Medulla oblongata (tissue), 1 donor: ENCODE results near the gene TTC32.

Source experiments
- DNase-seq: peaks from one replicate; pipeline ENCODE4 v3.0.0-alpha.2; 2015; ENCODE audit errors: extremely low spot score

TTC32 gene

DNA sequence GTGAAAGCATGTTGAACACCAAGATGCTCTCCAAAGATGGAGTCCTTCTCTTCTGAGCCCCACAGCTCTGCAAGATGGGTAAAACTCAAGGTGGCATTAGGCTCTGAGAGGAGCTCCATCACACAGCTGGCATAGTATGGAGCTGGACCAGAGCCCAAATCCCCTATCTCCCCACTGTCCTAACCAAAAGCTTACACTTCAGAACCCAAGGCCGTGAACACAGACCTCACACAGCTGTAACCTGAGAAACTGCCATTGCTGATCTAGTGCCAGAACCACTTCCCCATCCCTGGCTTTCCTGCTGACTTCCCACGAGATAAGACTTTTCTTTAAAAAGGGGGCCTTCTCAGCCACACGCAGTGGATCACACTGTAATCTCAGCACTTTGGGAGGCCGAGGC is 25.0 kb downstream of the TTC32 start:
- no peak for DNase-seq

DNA sequence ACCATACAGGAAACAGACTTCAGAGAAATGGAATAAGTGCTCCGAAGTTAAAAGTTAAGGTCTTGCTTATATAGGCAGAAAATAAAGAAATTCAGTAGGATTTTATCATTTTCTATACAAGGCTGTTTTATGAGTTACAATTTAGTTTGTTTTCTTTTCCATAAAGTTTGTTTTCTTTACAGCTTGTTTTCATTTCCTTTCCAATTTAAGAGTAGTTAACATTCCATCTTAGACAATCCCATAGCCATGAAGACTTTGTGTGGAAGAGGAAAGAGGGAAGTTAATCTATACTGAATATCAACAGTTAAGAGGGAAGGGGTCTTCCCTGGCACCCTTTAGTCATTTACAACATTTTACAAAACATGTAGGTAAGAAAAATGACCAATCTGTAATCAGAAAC is 26.5 kb downstream of the TTC32 start:
- no peak for DNase-seq

DNA sequence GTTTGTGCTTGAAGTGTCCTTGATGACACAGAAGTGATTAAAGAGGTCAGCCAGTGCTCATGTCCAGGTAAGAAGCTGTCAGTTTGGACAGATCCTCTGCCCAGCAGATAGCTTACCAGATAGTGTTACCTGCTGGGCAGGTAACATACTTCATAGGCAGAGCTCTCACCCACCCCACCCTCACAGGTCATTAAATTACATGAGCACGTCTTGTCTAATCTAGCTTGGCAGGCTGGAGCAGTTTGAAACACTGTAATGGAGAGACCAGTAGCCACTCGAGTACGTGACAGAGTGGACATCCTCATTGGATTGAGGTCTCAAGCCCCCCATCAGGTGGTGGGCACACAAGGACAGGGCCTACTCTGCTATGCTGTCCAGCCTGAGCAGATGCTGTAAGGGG is 27.1 kb downstream of the TTC32 start:
- no peak for DNase-seq

GRCh38 chr2:19873014-19873413 is 28.8 kb downstream of the TTC32 start:
- DNase-seq: no peak

GRCh38 chr2:19872302-19872701 is 29.5 kb downstream of the TTC32 start:
- DNase-seq: no peak

DNA sequence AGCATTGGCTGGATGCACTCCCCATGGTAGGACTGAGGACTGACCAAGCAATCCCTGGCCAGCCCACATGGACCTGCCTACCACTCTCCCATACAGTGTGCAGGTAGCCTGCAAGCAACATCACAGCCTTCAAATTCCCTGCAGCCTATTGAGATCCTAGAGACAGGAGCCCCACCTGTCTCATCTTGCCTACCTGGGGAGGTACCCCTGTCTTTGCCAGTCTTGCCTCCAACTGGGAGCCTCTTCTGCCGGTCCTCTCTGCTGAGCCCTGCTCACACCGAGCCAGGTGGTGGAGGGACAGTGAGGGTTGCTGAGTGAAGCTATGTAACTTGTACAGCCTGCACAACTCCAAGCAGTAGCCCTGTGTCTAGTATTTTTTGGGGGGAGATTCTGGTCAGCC is 29.9 kb downstream of the TTC32 start:
- DNase-seq: no peak

- DNase-seq: no peak
Measured at GRCh38 chr2:19870792-19871191, 31.0 kb downstream of the TTC32 start.

- no peak for DNase-seq
Measured at GRCh38 chr2:19868701-19869580, 32.8 kb downstream of the TTC32 start.

DNA sequence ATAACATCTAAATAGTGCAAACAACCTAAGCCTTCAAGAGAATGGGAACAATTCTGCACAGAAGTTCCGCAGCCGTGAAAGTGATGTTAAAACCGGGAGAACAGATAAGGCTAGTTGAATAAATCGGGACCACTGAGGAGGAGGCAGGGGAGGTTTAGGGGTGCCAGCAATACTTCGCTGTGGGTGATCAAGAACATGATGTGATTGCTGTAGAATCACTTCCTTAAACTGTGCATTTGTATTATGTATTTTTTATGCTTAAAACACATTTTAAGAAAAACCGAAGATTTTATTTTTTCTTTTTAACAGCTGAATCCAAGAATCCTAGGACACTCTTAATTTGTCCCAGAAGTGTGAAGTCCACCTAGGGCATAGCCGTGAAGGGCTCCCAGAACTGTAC is 33.6 kb downstream of the TTC32 start:
- no peak for DNase-seq

DNA sequence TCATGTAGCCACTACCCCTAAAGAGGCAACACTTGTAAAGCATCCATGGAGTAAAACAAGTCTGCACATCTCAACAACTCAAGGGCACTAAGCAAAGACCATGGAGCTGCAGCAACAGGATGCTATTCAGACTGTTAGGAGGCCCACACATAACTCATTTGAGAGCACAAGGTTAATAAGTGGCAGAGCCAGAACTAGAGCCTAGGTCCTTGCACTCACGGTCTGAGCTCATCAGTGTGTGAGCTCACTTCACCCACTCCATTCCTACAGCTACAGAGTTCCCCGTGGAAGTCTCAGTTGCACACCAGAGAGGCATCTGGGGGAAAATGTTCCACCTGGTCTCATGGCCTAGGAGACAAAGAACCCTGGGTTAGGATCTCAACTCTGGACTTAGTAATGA is 35.0 kb downstream of the TTC32 start:
- no peak for DNase-seq

DNA sequence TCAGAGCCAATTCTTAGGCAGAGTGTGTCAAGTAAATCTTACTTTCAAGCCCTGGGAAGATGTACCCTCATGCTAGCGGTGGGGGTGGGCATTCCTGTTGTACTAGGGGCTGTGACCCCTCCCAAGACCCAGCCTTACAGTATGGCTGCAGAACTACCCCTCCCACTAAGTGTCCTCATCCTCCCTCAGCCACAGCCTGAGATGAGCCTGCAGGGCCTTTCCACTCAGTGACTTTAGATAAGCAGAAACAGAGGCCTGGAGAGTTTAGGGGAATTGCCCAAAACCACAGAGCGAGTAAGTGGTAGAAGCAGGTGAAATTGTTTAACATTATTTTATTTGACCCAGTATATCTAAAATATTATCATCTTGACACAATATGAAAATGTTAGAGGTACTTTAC is 36.6 kb downstream of the TTC32 start:
- no peak for DNase-seq

- DNase-seq: no peak
Measured at GRCh38 chr2:19864381-19864780, 37.4 kb downstream of the TTC32 start.

DNA sequence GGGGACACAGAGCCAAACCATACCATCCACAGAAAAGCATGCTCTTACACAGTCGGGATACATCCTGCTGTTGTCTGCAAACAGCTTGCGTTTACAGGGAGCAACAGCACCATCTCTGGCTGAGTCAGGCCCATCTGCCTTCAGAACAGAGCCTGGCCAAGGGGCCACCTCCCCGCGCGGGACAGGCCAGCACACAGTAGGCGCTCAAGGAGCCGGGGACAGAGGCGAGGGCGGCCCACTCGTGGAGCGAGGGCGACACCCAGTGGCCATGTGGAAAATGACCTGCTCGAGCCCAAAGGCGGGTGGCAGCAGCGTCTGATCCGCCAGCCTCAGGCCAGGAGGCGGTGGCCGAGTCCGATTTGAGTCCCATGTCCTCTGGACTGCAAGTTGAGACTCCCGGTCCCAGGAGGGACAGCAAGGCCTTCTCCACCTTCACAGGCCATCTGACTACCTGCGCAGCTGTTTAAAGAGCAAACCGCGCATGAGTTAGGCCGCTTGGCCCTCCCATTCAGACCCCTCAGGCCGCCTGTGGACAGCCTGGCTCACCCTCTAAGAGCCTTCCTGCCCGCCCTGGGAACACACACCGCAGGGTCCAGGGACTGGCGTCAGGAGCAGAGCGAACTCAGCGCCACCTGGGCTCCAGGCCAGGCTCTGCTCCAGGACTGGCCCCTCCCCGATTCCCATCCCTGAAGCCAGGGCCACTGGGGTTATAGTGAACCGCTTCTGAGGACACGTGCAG is 38.3 kb downstream of the TTC32 start:
- peak; percentile 74 for DNase-seq

GRCh38 chr2:19861813-19862212 is 40.0 kb downstream of the TTC32 start:
- DNase-seq: peak; percentile 22

GRCh38 chr2:19860022-19860421 is 41.8 kb downstream of the TTC32 start:
- peak; percentile 73 for DNase-seq

DNA sequence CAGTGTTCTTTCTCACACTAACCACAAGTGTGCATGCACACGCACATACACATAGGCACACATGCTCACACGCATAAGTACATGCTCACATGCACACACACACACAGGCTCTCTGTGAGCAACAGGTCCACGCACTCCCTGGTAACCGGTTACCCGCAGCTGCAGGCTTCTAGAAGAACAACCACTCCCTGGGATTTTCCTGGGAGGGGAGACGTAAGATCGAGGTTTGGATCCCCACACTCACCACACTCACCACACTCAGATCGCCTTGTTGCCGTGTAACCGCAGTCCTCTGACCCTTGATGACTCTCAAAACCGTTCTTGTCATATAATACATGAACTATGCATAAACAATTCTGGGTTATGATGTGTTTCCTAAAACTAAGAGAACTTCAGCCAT is 42.2 kb downstream of the TTC32 start:
- no peak for DNase-seq

DNA sequence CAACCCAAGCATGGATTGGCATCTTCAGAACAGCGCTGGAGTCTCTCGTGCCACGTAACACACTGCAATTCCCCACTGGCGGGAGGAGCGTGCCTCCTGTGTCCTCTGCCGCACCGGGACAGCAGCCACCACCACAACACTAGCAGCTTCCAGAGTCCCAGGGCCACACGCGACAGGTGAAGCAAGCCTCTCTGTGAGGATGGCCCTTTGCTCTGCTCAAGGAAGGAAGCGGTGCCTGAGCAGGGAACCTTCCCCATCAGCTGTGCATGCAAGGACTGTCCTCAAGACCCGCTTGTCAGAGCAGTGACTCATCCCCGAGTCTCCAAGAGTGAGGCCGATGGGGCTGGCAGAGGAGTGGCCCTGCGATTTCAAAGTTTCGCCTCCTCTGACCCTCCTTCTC is 44.0 kb downstream of the TTC32 start:
- no peak for DNase-seq

- DNase-seq: no peak
Measured at GRCh38 chr2:19857100-19857499, 44.7 kb downstream of the TTC32 start.

- no peak for DNase-seq
Measured at GRCh38 chr2:19855542-19856431, 46.0 kb downstream of the TTC32 start.

DNA sequence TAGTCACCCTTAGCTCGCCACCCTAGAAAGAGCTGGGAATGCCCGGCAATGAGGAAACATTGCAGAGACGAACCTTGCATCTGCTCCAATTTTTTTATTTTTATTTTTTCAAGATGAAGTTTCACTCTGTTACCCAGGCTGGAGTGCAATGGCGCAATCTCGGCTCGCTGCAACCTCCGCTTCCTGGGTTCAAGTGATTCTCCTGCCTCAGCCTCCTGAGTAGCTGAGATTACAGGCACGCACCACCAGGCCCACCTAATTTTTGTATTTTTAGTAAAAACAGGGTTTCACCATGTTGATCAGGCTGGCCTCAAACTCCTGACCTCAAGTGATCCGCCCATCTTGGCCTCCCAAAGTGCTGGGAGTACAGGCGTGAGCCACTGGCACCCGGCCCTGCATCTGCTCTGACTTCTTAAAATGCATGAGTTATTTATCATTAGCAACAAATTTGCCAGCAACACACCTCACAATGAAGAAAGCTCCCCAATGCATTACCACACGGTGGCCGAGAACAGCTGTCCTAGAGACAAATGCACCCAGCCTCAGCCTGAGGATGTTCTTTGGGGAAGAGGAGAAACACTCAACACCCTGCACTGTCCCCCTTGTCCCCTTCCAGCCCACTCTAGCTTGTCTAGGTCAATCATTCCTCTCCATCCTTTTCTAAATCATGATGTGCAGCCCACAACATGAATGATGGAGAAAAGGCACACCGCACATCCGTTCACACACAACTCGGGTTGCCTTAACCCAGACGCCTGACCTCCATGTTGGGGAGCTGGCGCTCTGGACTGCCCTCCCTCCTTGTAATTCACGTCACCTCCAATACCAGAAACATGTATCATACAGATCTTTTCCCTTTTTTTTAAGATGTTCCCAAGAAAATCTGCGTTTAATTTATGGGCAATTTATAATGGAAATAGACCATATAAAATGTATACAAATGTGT is 46.9 kb downstream of the TTC32 start:
- no peak for DNase-seq

GRCh38 chr2:19851116-19851695 is 50.6 kb downstream of the TTC32 start:
- no peak for DNase-seq
